Heart left ventricle (tissue), 16 donors: ENCODE measurements around the gene CPLX1. TPM values are rescaled to one million over a fixed set of nuclear protein-coding genes. Genes with fewer than 3 reads are reported as not detected.

ENCODE experiments used
- ATAC-seq, 4 donors: fragments of 200-7000 bp; cut with Tn5 transposase; one replicate each; pipeline ENCODE4 v1.9.1; 2020 to 2022; ENCODE audit warnings: moderate library complexity in 4 of 4, mild to moderate bottlenecking in 3 of 4, moderate number of reproducible peaks in 1 of 4
- DNase-seq, 5 donors: peaks; one replicate each; pipeline ENCODE4 v3.0.0-alpha.2; 2020
- H3K27ac ChIP-seq, 12 donors: fragments of 200-600 bp; sonication (generic) in 4 of 12; one replicate each; pipeline versions ENCODE4 v1.5.0 to v1.8.0; 2016 to 2022; ENCODE audit warnings: mild to moderate bottlenecking in 2 of 12
- H3K27me3 ChIP-seq, 9 donors: fragments of 200-600 bp; sonication (generic) in 2 of 9; one replicate each; pipeline versions ENCODE4 v1.5.1 to v1.8.0; 2016 to 2022; ENCODE audit warnings: mild to moderate bottlenecking in 3 of 9
- H3K36me3 ChIP-seq, 9 donors: fragments of 200-600 bp; sonication (generic) in 2 of 9; one replicate each; pipeline versions ENCODE4 v1.5.0 to v1.8.0; 2018 to 2022; ENCODE audit warnings: mild to moderate bottlenecking in 2 of 9
- H3K4me1 ChIP-seq, 12 donors: fragments of 200-600 bp; sonication (generic) in 4 of 12; one replicate each; pipeline versions ENCODE4 v1.5.0 to v1.8.0; 2016 to 2022; ENCODE audit warnings: mild to moderate bottlenecking in 3 of 12
- H3K4me3 ChIP-seq, 12 donors: fragments of 200-600 bp; sonication (generic) in 4 of 12; one replicate each; pipeline versions ENCODE4 v1.5.0 to v1.8.0; 2017 to 2022; ENCODE audit warnings: mild to moderate bottlenecking in 9 of 12, moderate library complexity in 4 of 12
- H3K9me3 ChIP-seq, 12 donors: fragments of 200-600 bp; sonication (generic) in 4 of 12; one replicate each; pipeline versions ENCODE4 v1.5.0 to v1.8.0; 2016 to 2022; ENCODE audit warnings: mild to moderate bottlenecking in 1 of 12
- CTCF ChIP-seq, 12 donors: fragments of 200-600 bp; sonication (generic) in 4 of 12; IDR thresholded peaks; one replicate each; pipeline versions ENCODE4 v1.5.0 to v1.8.0; 2018 to 2022; ENCODE audit warnings: antibody characterized with exemption in 12 of 12, mild to moderate bottlenecking in 5 of 12
- POLR2A ChIP-seq, 2 donors: fragments of 450-650 bp; IDR thresholded peaks; one replicate each; pipeline ENCODE4 v1.6.1; 2017; ENCODE audit warnings: antibody characterized with exemption in 2 of 2, mild to moderate bottlenecking in 2 of 2, moderate library complexity in 2 of 2
- WGBS, 4 donors: extraction: QIAGEN DNeasy Blood & Tissue Kit in 2 of 4; methylation state at CpG; one replicate each; pipeline versions ENCODE4 v1.1.5 to v1.1.7; 2013 to 2018; 5-methylcytosine and 5-hydroxymethylcytosine counted together
- intact Hi-C, 10 donors: fragments of 100-400 bp; cut with DNase I; formaldehyde crosslinking; loops; one replicate each; pipeline versions ENCODE4 v1.11.1 to v1.14.2; 2022
- polyA plus RNA-seq, 2 donors: library from polyadenylated mRNA; stranded (reverse); fragments of 200-250 nt; gene quantifications; one replicate each; pipeline ENCODE4 v1.2.3, GENCODE V29; 2013
- total RNA-seq, 9 donors: library from RNA; depleted of rRNA in 2 of 9; stranded (reverse); fragments of >200 nt in 2 of 9; fragmentation: NEBNext Ultra II Directional in 3 of 9; extraction: Animal tissue kit (Norgen Biotek cat#: 25700) in 3 of 9; gene quantifications; one replicate each; pipeline versions ENCODE4 v1.1.0 to v1.2.4, GENCODE V29; 2016 to 2023
- donor health status: ischemic (EF 13 %, LVEDD 7.1; RV severe dilation, severe dysfunction).
- donor health status: healthy with polysubstance abuse.
- donor health status: DM: no; HTN: yes; CAD: no.
- donor health status: DM: no; HTN: no; CAD: no.
- donor health status: ischemic (EF 25% LVEDD 6.9; RV normal size, moderate dysfunction).
- donor health status: ischemic (EF 25% LVEDD 5.7; RV mildly dilated, moderate dysfunction).
- donor health status: healthy.
- donor health status: DM: yes; HTN: yes; CAD: no.
- donor health status: ischemic (EF 35%, LVEDD 5.7; RV mildly dilated, moderate dysfunction).
- donor health status: nonischemic (EF 11% LVEDD 7.7; RV severe dilation, severe dysfunction).
- donor health status: DM: yes; HTN: yes; CAD: no.
- donor health status: PGD.
- donor health status: ischemic (EF 29% LVEDD 5.4; RV normal size, mild dysfunction).
- donor health status: nonischemic (EF 23%, LVEDD 6.1; RV moderate dilation, normal function).

Gene CPLX1
- total and polyA plus RNA-seq, 11 donors: 0.75 to 7.0 (median 3.3) TPM

GRCh38 chr4:831483-831805 lies 5.5 kb upstream of the CPLX1 start:
- ATAC-seq (no peak), DNase-seq (no peak)
- Histone ChIP-seq H3K36me3 (no peaks in the 10 kb centered on the region), H3K27me3 (peaks cover 4 to 34% (median 13%) of the 10 kb centered on the region in 9 donors), H3K27ac (peak overlapping the region in 1 of 12 donors; percentile 60), H3K9me3 (peaks cover 0 to 3% (median 0%) of the 10 kb centered on the region in 12 donors), H3K4me1 (peaks cover 0 to 40% (median 7%) of the 10 kb centered on the region in 12 donors), H3K4me3 (peak overlapping the region in 2 of 12 donors; percentile 15 to 22)
- WGBS, 4 donors: 42 to 80% (median 59%) methylated on average over 1 to 3 of the region's 3 CpGs
- TF ChIP-seq CTCF (IDR thresholded peaks at IDR 0.05): no peak
- intact Hi-C loops: no loop called here

- H3K27me3 ChIP-seq: peaks cover 4 to 34% (median 13%) of the 10 kb centered on the region in 9 donors
- H3K36me3 ChIP-seq: no peaks in the 10 kb centered on the region
- DNase-seq (peak in 1 of 5 donors; percentile 56), ATAC-seq (peak in 2 of 4 donors; percentile 5 to 65)
- intact Hi-C loops: no loop called here
- H3K4me1 ChIP-seq: peaks cover 0 to 41% (median 5%) of the 10 kb centered on the region in 12 donors
- H3K4me3 ChIP-seq: peak overlapping the region in 4 of 12 donors; percentile 4 to 28 (median 18)
- peaks cover 0 to 2% (median 0%) of the 10 kb centered on the region in 12 donors for H3K9me3 ChIP-seq
- TF ChIP-seq CTCF (IDR thresholded peaks at IDR 0.05): no peak
- no peak for TF ChIP-seq POLR2A (IDR thresholded peaks at IDR 0.05)
- WGBS, 4 donors: 26 to 65% (median 47%) methylated on average over 10 to 23 of the region's 23 CpGs
- H3K27ac ChIP-seq: peak overlapping the region in 3 of 12 donors; percentile 3 to 60 (median 27)
Observed at GRCh38 chr4:830601-831482, 4.9 kb upstream of the CPLX1 start.

GRCh38 chr4:829761-830600 lies 4.1 kb upstream of the CPLX1 start:
- no peak for DNase-seq
- peaks cover 0 to 41% (median 5%) of the 10 kb centered on the region in 12 donors for H3K4me1 ChIP-seq
- H3K27me3 ChIP-seq: peaks cover 10 to 39% (median 20%) of the 10 kb centered on the region in 9 donors
- H3K9me3 ChIP-seq: peaks cover 0 to 2% (median 0%) of the 10 kb centered on the region in 12 donors
- no peak for ATAC-seq
- TF ChIP-seq CTCF (IDR thresholded peaks at IDR 0.05) (no peak), POLR2A (IDR thresholded peaks at IDR 0.05) (no peak)
- no peaks in the 10 kb centered on the region for H3K36me3 ChIP-seq
- 62 to 72% (median 65%) methylated on average over 19 to 26 of the region's 26 CpGs for WGBS, 4 donors
- intact Hi-C loops: no loop called here
- no peak overlapping the region for H3K27ac ChIP-seq
- H3K4me3 ChIP-seq: peak overlapping the region in 1 of 12 donors; percentile 22

- DNase-seq (peak in 1 of 5 donors; percentile 7), ATAC-seq (no peak)
- H3K36me3 ChIP-seq: no peaks in the 10 kb centered on the region
- WGBS, 4 donors: 83 to 85% (median 83%) methylated on average over 5 to 6 of the region's 6 CpGs
- peaks cover 0 to 2% (median 0%) of the 10 kb centered on the region in 12 donors for H3K9me3 ChIP-seq
- H3K4me3 ChIP-seq: no peak overlapping the region
- intact Hi-C loops: no loop called here
- TF ChIP-seq CTCF (IDR thresholded peaks at IDR 0.05) (no peak), POLR2A (IDR thresholded peaks at IDR 0.05) (no peak)
- peaks cover 16 to 46% (median 27%) of the 10 kb centered on the region in 9 donors for H3K27me3 ChIP-seq
- H3K27ac ChIP-seq: no peak overlapping the region
- peaks cover 0 to 46% (median 5%) of the 10 kb centered on the region in 12 donors for H3K4me1 ChIP-seq
Observed at GRCh38 chr4:829291-829690, 3.4 kb upstream of the CPLX1 start.
